ENCODE measurements around the gene PDE6B. TPM values are rescaled to one million over a fixed set of nuclear protein-coding genes. Genes with fewer than 3 reads are reported as not detected.
A peak's percentile ranks its signal among the peaks of the same experiment; 100 is the strongest.

PDE6B gene
- total RNA-seq, 1 experiment from 2014 or later: not detected

- no peak for DNase-seq (ENCODE audit: unreplicated experiment)
- Mint-ChIP-seq H3K9me3 (ENCODE audit: unreplicated experiment) (no peaks in the 10 kb centered on the region), H3K27ac (ENCODE audit: low read depth, unreplicated experiment) (no peak overlapping the region), H3K36me3 (ENCODE audit: insufficient read depth, unreplicated experiment) (peaks cover 7% of the 10 kb centered on the region), H3K27me3 (ENCODE audit: insufficient read depth, unreplicated experiment) (no peaks in the 10 kb centered on the region), H3K4me3 (ENCODE audit: unreplicated experiment) (no peak overlapping the region), H3K4me1 (ENCODE audit: insufficient read depth, unreplicated experiment) (peaks cover 19% of the 10 kb centered on the region)
- intact Hi-C loops (cut with micrococcal nuclease): no loop called here
- no peak for TF ChIP-seq CTCF (IDR thresholded peaks at IDR 0.05; ENCODE audit: unreplicated experiment)
- CTCF ChIA-PET: interaction anchor here (0.6 to 1.0 kb wide), 4 partner anchors 35 to 1024 kb away, joined by 3 to 4 read pairs (median 3); no protein-coding TSS in a partner anchor
- POLR2A ChIA-PET: no interaction called here
- no TSS peak for BruUV-seq (replicated peaks)
Observed at GRCh38 chr4:707929-708630, 82.7 kb downstream of the PDE6B start.

- CTCF ChIA-PET: interaction anchor here (0.6 kb wide), 1 partner anchor 74 kb away, joined by 3 read pairs; no protein-coding TSS in a partner anchor
Observed at GRCh38 chr4:708631-708933, 83.2 kb downstream of the PDE6B start.

GRCh38 chr4:709348-709747 is 84.0 kb downstream of the PDE6B start:
- H3K9me3 Mint-ChIP-seq (ENCODE audit: unreplicated experiment): no peaks in the 10 kb centered on the region
- no peak overlapping the region for H3K27ac Mint-ChIP-seq (ENCODE audit: low read depth, unreplicated experiment)
- CTCF ChIA-PET: no interaction called here

More at GRCh38 chr4:708631-708933, 83.2 kb downstream of the PDE6B start:
- DNase-seq (ENCODE audit: unreplicated experiment): no peak
- H3K27me3 Mint-ChIP-seq (ENCODE audit: insufficient read depth, unreplicated experiment): no peaks in the 10 kb centered on the region
- H3K4me3 Mint-ChIP-seq (ENCODE audit: unreplicated experiment): no peak overlapping the region
- POLR2A ChIA-PET: no interaction called here
- peaks cover 19% of the 10 kb centered on the region for H3K4me1 Mint-ChIP-seq (ENCODE audit: insufficient read depth, unreplicated experiment)
- H3K36me3 Mint-ChIP-seq (ENCODE audit: insufficient read depth, unreplicated experiment): peaks cover 7% of the 10 kb centered on the region
- no peak for TF ChIP-seq CTCF (IDR thresholded peaks at IDR 0.05; ENCODE audit: unreplicated experiment)
- H3K9me3 Mint-ChIP-seq (ENCODE audit: unreplicated experiment): no peaks in the 10 kb centered on the region
- intact Hi-C loops (cut with micrococcal nuclease): no loop called here
- H3K27ac Mint-ChIP-seq (ENCODE audit: low read depth, unreplicated experiment): no peak overlapping the region
- no TSS peak for BruUV-seq (replicated peaks)

GRCh38 chr4:710116-710515 is 84.7 kb downstream of the PDE6B start:
- TF ChIP-seq CTCF (IDR thresholded peaks at IDR 0.05; ENCODE audit: unreplicated experiment): no peak
- no peaks in the 10 kb centered on the region for H3K27me3 Mint-ChIP-seq (ENCODE audit: insufficient read depth, unreplicated experiment)
- ChIA-PET CTCF (no interaction called here), POLR2A (interaction anchor here (1.4 kb wide), 1 partner anchor 36 kb away, joined by 3 read pairs; the partner anchor contains the start of genes ATP5ME and MYL5)
- H3K4me3 Mint-ChIP-seq (ENCODE audit: unreplicated experiment): no peak overlapping the region
- intact Hi-C loops (cut with micrococcal nuclease): no loop called here
- H3K4me1 Mint-ChIP-seq (ENCODE audit: insufficient read depth, unreplicated experiment): peaks cover 19% of the 10 kb centered on the region
- peaks cover 13% of the 10 kb centered on the region for H3K36me3 Mint-ChIP-seq (ENCODE audit: insufficient read depth, unreplicated experiment)
- BruUV-seq (replicated peaks): no TSS peak
- H3K27ac Mint-ChIP-seq (ENCODE audit: low read depth, unreplicated experiment): no peak overlapping the region
- DNase-seq (ENCODE audit: unreplicated experiment): no peak
- no peaks in the 10 kb centered on the region for H3K9me3 Mint-ChIP-seq (ENCODE audit: unreplicated experiment)

More at GRCh38 chr4:709348-709747, 84.0 kb downstream of the PDE6B start:
- Mint-ChIP-seq H3K4me3 (ENCODE audit: unreplicated experiment) (no peak overlapping the region), H3K36me3 (ENCODE audit: insufficient read depth, unreplicated experiment) (peaks cover 13% of the 10 kb centered on the region), H3K4me1 (ENCODE audit: insufficient read depth, unreplicated experiment) (peaks cover 19% of the 10 kb centered on the region), H3K27me3 (ENCODE audit: insufficient read depth, unreplicated experiment) (no peaks in the 10 kb centered on the region)
- intact Hi-C loops (cut with micrococcal nuclease): no loop called here
- BruUV-seq (replicated peaks): TSS peak; percentile 36
- no peak for TF ChIP-seq CTCF (IDR thresholded peaks at IDR 0.05; ENCODE audit: unreplicated experiment)
- DNase-seq (ENCODE audit: unreplicated experiment): no peak
- POLR2A ChIA-PET: interaction anchor here (1.4 kb wide), 1 partner anchor 36 kb away, joined by 3 read pairs; the partner anchor contains the start of genes ATP5ME and MYL5

Measured in MCF 10A (cell line).